Stimulated activated CD8-positive, alpha-beta memory T cell treated with anti-CD3 and anti-CD28 coated beads, Interleukin-12 subunit alpha, Interleukin-12 subunit beta, amount 100 ng/mL, for 1 hour (primary cell): ENCODE results near the gene EXOC6B.

Experiments used
- DNase-seq: peaks from one replicate; pipeline ENCODE4 v3.0.0-alpha.2; 2020; ENCODE audit warnings: low read depth

The EXOC6B gene

GRCh38 chr2:72361521-72361920 is 464.3 kb downstream of the EXOC6B start:
- no peak for DNase-seq

GRCh38 chr2:72361042-72361441 is 464.8 kb downstream of the EXOC6B start:
- DNase-seq: no peak

GRCh38 chr2:72350852-72351251 is 475.0 kb downstream of the EXOC6B start:
- DNase-seq: no peak

GRCh38 chr2:72349016-72349415 is 476.8 kb downstream of the EXOC6B start:
- no peak for DNase-seq

- DNase-seq: no peak
Measured at GRCh38 chr2:72347081-72347480, 478.8 kb downstream of the EXOC6B start.

GRCh38 chr2:72341639-72342038 is 484.2 kb downstream of the EXOC6B start:
- no peak for DNase-seq

GRCh38 chr2:72340665-72341064 is 485.2 kb downstream of the EXOC6B start:
- no peak for DNase-seq

- DNase-seq: no peak
Measured at GRCh38 chr2:72338076-72338475, 487.8 kb downstream of the EXOC6B start.

- DNase-seq: no peak
Measured at GRCh38 chr2:72332720-72333119, 493.1 kb downstream of the EXOC6B start.

- no peak for DNase-seq
Measured at GRCh38 chr2:72330652-72331051, 495.2 kb downstream of the EXOC6B start.

- no peak for DNase-seq
Measured at GRCh38 chr2:72326759-72327158, 499.1 kb downstream of the EXOC6B start.

GRCh38 chr2:72325592-72326422 is 500.0 kb downstream of the EXOC6B start:
- no peak for DNase-seq

- no peak for DNase-seq
Measured at GRCh38 chr2:72316774-72317173, 509.1 kb downstream of the EXOC6B start.

GRCh38 chr2:72300147-72300684 is 525.6 kb downstream of the EXOC6B start:
- no peak for DNase-seq

- DNase-seq: no peak
Measured at GRCh38 chr2:72293620-72294019, 532.2 kb downstream of the EXOC6B start.

- DNase-seq: no peak
Measured at GRCh38 chr2:72292433-72292832, 533.4 kb downstream of the EXOC6B start.

GRCh38 chr2:72291059-72291458 is 534.8 kb downstream of the EXOC6B start:
- no peak for DNase-seq

GRCh38 chr2:72289736-72290135 is 536.1 kb downstream of the EXOC6B start:
- no peak for DNase-seq

GRCh38 chr2:72289283-72289682 is 536.5 kb downstream of the EXOC6B start:
- DNase-seq: no peak

- no peak for DNase-seq
Measured at GRCh38 chr2:72278046-72278445, 547.8 kb downstream of the EXOC6B start.

- no peak for DNase-seq
Measured at GRCh38 chr2:72276876-72277275, 549.0 kb downstream of the EXOC6B start.

GRCh38 chr2:72276356-72276755 is 549.5 kb downstream of the EXOC6B start:
- DNase-seq: no peak

- DNase-seq: no peak
Measured at GRCh38 chr2:72275084-72275483, 550.7 kb downstream of the EXOC6B start.

- DNase-seq: no peak
Measured at GRCh38 chr2:72274380-72274797, 551.4 kb downstream of the EXOC6B start.
